Stimulated activated CD4-positive, alpha-beta T cell treated with anti-CD3 and anti-CD28 coated beads, Interleukin-4, amount 100 ng/mL, for 24 hours (primary cell): Measurements from ENCODE around the gene ELMO3.

ENCODE experiments used
- DNase-seq: peaks from one replicate; pipeline ENCODE4 v3.0.0-alpha.2; 2020

The ELMO3 gene

GRCh38 chr16:67183627-67184452 is 15.1 kb upstream of the ELMO3 start, which contains the start of gene MATCAP1:
TSS of gene MATCAP1 (minus strand) at chr16:67183963. CDS start at chr16:67180610, 3,353 bp downstream.
- peak; percentile 96 for DNase-seq

- no peak for DNase-seq
Observed at GRCh38 chr16:67184453-67184994, 14.4 kb upstream of the ELMO3 start.

GRCh38 chr16:67184995-67185650 is 13.8 kb upstream of the ELMO3 start:
- peak; percentile 88 for DNase-seq

- DNase-seq = no peak
Observed at GRCh38 chr16:67185651-67186134, 13.2 kb upstream of the ELMO3 start.

- DNase-seq = no peak
Observed at GRCh38 chr16:67186550-67186950, 12.4 kb upstream of the ELMO3 start.

GRCh38 chr16:67187175-67187890 is 11.6 kb upstream of the ELMO3 start:
- no peak for DNase-seq

GRCh38 chr16:67188323-67188722 is 10.6 kb upstream of the ELMO3 start:
- DNase-seq = no peak

- DNase-seq = no peak
Observed at GRCh38 chr16:67188798-67189197, 10.1 kb upstream of the ELMO3 start.

GRCh38 chr16:67190041-67190440 is 8.9 kb upstream of the ELMO3 start, which contains the start of gene EXOC3L1:
TSS of gene EXOC3L1 (minus strand) at chr16:67190136. CDS start at chr16:67189676, 460 bp downstream.
- no peak for DNase-seq

GRCh38 chr16:67190448-67191399 is 8.2 kb upstream of the ELMO3 start:
- no peak for DNase-seq

- DNase-seq = no peak
Observed at GRCh38 chr16:67191411-67191994, 7.4 kb upstream of the ELMO3 start.

- peak; percentile 90 for DNase-seq
Observed at GRCh38 chr16:67191995-67192681, 6.8 kb upstream of the ELMO3 start, which contains the start of gene E2F4. TSS of gene E2F4 (plus strand) at chr16:67192155. CDS start at chr16:67192228, 73 bp downstream.

GRCh38 chr16:67192781-67193361 is 6.1 kb upstream of the ELMO3 start:
- DNase-seq = no peak

GRCh38 chr16:67193536-67193935 is 5.4 kb upstream of the ELMO3 start:
- no peak for DNase-seq

GRCh38 chr16:67194260-67194659 is 4.7 kb upstream of the ELMO3 start:
- DNase-seq = no peak

- no peak for DNase-seq
Observed at GRCh38 chr16:67195676-67196075, 3.3 kb upstream of the ELMO3 start.

- DNase-seq = no peak
Observed at GRCh38 chr16:67196881-67197280, 2.0 kb upstream of the ELMO3 start.

GRCh38 chr16:67197704-67198103 is 1.2 kb upstream of the ELMO3 start:
- DNase-seq = no peak

GRCh38 chr16:67198238-67198734 is 645 bp upstream of the ELMO3 start:
- DNase-seq = peak; percentile 28

- no peak for DNase-seq
Observed at GRCh38 chr16:67199808-67200198, 872 bp downstream of the ELMO3 start.
